ENCODE data around the gene TP73.

The TP73 gene

DNA sequence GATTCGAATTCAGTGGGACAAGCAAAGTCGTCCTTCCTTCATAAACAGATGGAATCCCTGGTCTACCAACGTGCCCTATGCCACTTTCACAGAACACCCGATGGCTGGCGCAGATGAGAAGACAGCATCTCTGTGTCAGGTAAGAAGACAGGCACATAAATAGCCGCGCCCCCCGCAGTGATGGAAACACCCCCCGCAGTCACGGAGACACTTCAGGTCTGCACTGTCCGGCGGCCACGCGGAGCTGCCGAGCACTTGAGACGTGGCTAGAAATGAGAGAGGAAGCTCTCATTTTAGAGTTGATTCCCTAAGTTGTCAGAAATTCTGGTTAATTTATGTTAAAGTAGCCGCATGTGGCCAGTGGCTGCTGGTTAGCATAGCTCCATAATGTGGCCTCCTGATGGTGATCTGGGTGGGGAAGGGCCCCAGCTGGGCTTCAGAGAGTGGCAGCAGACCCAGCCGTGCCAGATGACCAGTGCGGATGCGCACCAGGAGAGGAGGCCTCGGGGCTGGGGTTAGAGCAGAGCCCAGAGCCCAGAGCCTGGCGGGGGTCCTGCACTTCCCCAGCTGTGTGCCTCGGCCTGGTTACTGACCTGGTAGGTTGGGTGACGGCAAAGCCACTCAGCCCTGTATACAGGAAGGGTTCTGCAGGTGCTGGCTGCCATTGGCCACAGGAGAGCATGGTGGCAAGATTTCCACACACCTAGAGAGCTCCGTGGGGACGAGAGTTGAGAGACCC is 24.6 kb upstream of the TP73 start:
- H3K9ac ChIP-seq (ENCODE audit: insufficient read length, low read depth), result no peak overlapping the region
- no peak for DNase-seq (ENCODE audit: low read depth, low spot score)
- peaks cover 16% of the 10 kb centered on the region for H3K27me3 ChIP-seq (ENCODE audit: insufficient read depth, insufficient read length)
- H3K36me3 ChIP-seq (ENCODE audit: insufficient read depth, insufficient read length, low read length), result peaks cover 45% of the 10 kb centered on the region
- peaks cover 14% of the 10 kb centered on the region for H3K4me1 ChIP-seq (ENCODE audit: insufficient read depth, insufficient read length)
- no peaks in the 10 kb centered on the region for H3K9me3 ChIP-seq (ENCODE audit: insufficient read depth, low read length)
- H3K4me3 ChIP-seq (ENCODE audit: insufficient read length, low read depth), result no peak overlapping the region
- no peak for TF ChIP-seq YY1 (IDR thresholded peaks at IDR 0.05; ENCODE audit: insufficient read depth, insufficient read length)

DNA sequence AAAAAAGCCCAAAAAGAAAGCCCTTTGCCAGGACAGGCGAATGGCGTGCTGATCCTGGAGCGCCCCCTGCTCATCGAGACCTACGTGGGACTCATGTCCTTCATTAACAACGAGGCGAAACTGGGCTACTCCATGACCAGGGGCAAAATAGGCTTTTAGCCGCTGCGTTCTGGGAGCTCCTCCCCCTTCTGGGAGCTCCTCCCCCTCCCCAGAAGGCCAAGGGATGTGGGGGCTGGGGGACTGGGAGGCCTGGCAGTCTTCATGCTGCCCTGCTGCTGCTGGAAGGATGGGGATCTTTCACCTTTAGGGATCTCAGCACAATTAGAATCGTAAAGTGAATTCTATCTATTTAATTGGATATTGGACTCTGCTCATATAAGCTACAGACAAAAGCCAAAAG is 23.9 kb upstream of the TP73 start:
- peaks cover 49% of the 10 kb centered on the region for H3K36me3 ChIP-seq (ENCODE audit: insufficient read depth, insufficient read length, low read length)
- TF ChIP-seq SUZ12 (IDR thresholded peaks at IDR 0.05; ENCODE audit: extremely low read depth, insufficient read depth, insufficient read length) (no peak), ZNF274 (IDR thresholded peaks at IDR 0.05; ENCODE audit: low read depth, low read length) (no peak), YY1 (IDR thresholded peaks at IDR 0.05; ENCODE audit: insufficient read depth, insufficient read length) (no peak)
- H3K27me3 ChIP-seq (ENCODE audit: insufficient read depth, insufficient read length), result peaks cover 9% of the 10 kb centered on the region

DNA sequence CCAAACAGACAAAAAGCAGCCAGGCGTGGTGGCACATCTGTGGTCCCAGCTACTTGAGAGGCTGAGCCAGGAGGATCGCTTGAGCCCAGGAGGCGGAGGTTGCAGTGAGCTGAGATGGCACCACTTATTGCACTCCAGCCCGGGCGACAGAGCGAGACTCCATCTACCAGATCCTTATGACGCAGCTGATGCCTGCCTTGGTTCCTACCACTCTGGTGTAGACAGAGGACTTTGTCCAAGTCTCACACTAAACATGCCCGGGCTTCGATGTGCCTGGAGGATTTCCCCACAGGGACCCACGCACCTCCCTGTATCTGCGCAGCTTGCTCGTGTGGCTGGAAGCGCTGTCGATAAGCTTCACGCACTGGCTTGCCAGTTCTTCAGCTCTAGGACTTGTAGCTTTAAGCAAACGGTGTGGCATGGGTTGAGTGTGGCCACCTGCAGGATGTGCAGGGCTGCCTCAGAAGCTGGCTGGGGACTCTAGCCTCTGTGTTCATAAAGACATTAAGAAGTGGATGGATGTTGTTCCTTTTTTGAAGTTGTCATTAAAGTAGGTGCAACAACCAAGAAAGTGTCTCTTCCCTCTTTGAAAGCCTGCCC is 22.7 kb upstream of the TP73 start:
- H3K36me3 ChIP-seq (ENCODE audit: insufficient read depth, insufficient read length, low read length), result peaks cover 61% of the 10 kb centered on the region
- TF ChIP-seq ZNF274 (IDR thresholded peaks at IDR 0.05; ENCODE audit: low read depth, low read length) (no peak), SUZ12 (IDR thresholded peaks at IDR 0.05; ENCODE audit: extremely low read depth, insufficient read depth, insufficient read length) (no peak), YY1 (IDR thresholded peaks at IDR 0.05; ENCODE audit: insufficient read depth, insufficient read length) (no peak)

More for the DNA sequence above, 23.9 kb upstream of the TP73 start:
- no peaks in the 10 kb centered on the region for H3K9me3 ChIP-seq (ENCODE audit: insufficient read depth, low read length)
- no peak overlapping the region for H3K4me3 ChIP-seq (ENCODE audit: insufficient read length, low read depth)
- DNase-seq (ENCODE audit: low read depth, low spot score), result no peak
- H3K9ac ChIP-seq (ENCODE audit: insufficient read length, low read depth), result no peak overlapping the region
- H3K4me1 ChIP-seq (ENCODE audit: insufficient read depth, insufficient read length), result peaks cover 20% of the 10 kb centered on the region

DNA sequence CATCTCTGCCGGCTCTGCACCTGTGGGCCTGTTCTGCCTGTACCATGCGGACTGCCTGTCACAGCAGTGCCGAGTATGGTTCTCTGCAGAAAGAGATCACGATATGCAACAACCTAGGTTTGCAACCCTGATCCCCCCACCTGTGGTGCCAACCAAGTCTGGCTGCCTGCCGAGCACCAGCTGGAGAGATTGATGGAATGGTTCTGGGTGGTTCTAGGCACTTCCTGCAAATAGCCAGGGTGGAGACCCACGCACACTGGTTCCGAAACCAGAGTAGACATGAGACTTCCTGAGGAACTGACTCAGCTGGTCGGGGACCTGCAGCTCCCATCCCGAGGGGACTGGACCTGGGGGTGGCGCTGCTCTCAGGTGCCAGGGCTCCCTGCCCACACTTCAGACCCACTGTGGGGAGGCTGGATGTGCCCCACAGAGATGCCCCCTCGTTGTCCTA is 22.1 kb upstream of the TP73 start:
- no peaks in the 10 kb centered on the region for H3K9me3 ChIP-seq (ENCODE audit: insufficient read depth, low read length)
- no peak for DNase-seq (ENCODE audit: low read depth, low spot score)
- peaks cover 22% of the 10 kb centered on the region for H3K4me1 ChIP-seq (ENCODE audit: insufficient read depth, insufficient read length)
- H3K9ac ChIP-seq (ENCODE audit: insufficient read length, low read depth), result no peak overlapping the region
- peaks cover 66% of the 10 kb centered on the region for H3K36me3 ChIP-seq (ENCODE audit: insufficient read depth, insufficient read length, low read length)
- no peaks in the 10 kb centered on the region for H3K27me3 ChIP-seq (ENCODE audit: insufficient read depth, insufficient read length)
- TF ChIP-seq ZNF274 (IDR thresholded peaks at IDR 0.05; ENCODE audit: low read depth, low read length), result no peak
- no peak for TF ChIP-seq YY1 (IDR thresholded peaks at IDR 0.05; ENCODE audit: insufficient read depth, insufficient read length)
- TF ChIP-seq SUZ12 (IDR thresholded peaks at IDR 0.05; ENCODE audit: extremely low read depth, insufficient read depth, insufficient read length), result no peak
- H3K4me3 ChIP-seq (ENCODE audit: insufficient read length, low read depth), result no peak overlapping the region

More for the DNA sequence above, 22.7 kb upstream of the TP73 start:
- no peaks in the 10 kb centered on the region for H3K27me3 ChIP-seq (ENCODE audit: insufficient read depth, insufficient read length)
- peaks cover 22% of the 10 kb centered on the region for H3K4me1 ChIP-seq (ENCODE audit: insufficient read depth, insufficient read length)
- no peaks in the 10 kb centered on the region for H3K9me3 ChIP-seq (ENCODE audit: insufficient read depth, low read length)
- no peak overlapping the region for H3K4me3 ChIP-seq (ENCODE audit: insufficient read length, low read depth)
- no peak overlapping the region for H3K9ac ChIP-seq (ENCODE audit: insufficient read length, low read depth)
- DNase-seq (ENCODE audit: low read depth, low spot score), result no peak

DNA sequence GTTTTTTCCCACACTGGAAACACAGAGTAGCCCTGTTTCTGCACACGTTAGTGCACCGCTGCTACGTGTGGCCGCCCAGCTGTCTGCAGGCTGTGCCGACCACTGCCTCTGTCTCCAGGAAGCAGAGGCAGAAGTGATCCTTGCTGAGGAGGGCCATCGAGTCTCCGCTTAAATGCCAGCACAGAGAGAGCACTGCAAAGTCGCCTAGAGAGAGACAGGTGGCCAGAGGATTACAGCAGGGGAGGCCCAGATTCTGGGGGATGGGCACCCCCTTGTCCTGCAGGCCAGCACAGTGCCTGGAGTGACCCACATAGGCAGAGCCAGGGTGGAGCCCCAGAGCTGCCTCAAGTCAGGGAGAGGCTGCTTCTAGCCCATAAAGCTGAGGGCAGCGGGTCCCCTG is 21.4 kb upstream of the TP73 start:
- Histone ChIP-seq H3K4me3 (ENCODE audit: insufficient read length, low read depth) (no peak overlapping the region), H3K4me1 (ENCODE audit: insufficient read depth, insufficient read length) (peaks cover 22% of the 10 kb centered on the region), H3K9ac (ENCODE audit: insufficient read length, low read depth) (peak overlapping the region; percentile 70), H3K9me3 (ENCODE audit: insufficient read depth, low read length) (no peaks in the 10 kb centered on the region), H3K27me3 (ENCODE audit: insufficient read depth, insufficient read length) (no peaks in the 10 kb centered on the region), H3K36me3 (ENCODE audit: insufficient read depth, insufficient read length, low read length) (peaks cover 71% of the 10 kb centered on the region)
- TF ChIP-seq YY1 (IDR thresholded peaks at IDR 0.05; ENCODE audit: insufficient read depth, insufficient read length) (no peak), SUZ12 (IDR thresholded peaks at IDR 0.05; ENCODE audit: extremely low read depth, insufficient read depth, insufficient read length) (no peak), ZNF274 (IDR thresholded peaks at IDR 0.05; ENCODE audit: low read depth, low read length) (no peak)
- DNase-seq (ENCODE audit: low read depth, low spot score), result no peak

DNA sequence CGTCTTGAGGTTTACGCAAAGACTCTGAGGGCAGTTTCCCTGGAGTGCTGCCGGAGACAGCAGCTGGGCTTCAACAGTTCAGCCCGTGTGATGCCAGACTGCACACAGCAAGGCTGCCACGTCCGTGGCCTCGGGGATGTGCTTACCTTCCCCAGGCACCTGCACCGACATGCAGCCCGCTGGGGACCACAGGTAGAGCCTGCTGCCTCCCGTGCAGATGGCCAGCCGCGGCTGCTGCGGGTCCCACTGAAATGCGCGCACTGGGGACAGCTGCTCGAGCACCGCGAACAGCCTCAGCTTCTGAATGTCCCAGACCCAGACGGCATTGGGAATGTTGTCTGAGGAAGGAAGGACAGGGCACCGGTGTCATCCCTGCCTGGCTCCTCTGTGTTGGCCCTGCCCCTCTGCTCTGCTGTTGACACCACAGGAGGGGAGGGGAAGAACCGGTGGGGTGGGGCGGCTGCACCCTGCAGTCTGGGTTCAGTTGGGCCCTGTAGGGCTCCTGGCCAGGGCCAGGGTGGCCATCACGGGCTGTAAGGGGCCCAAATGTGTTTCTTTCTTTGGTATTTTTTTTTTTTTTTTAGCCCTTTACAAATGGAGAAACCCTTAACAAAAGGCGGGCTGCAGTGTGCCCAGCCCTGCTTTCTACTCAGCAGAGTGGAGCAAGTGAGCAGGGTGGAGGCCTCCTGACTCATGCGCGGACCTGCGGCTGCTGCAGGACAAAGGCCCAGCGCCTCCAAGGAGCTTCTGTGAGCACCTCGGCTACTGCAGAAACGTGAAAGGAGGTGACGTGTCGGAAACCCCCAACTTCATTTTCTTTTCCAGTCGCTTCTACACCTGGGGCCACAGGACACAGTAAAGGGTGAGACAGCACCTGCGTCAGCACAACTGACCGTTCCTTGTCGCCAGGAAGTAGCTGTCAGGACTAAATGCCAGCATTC is 20.7 kb upstream of the TP73 start:
- Histone ChIP-seq H3K4me3 (ENCODE audit: insufficient read length, low read depth) (peak overlapping the region; percentile 4), H3K9me3 (ENCODE audit: insufficient read depth, low read length) (no peaks in the 10 kb centered on the region), H3K27me3 (ENCODE audit: insufficient read depth, insufficient read length) (no peaks in the 10 kb centered on the region), H3K36me3 (ENCODE audit: insufficient read depth, insufficient read length, low read length) (peaks cover 75% of the 10 kb centered on the region), H3K4me1 (ENCODE audit: insufficient read depth, insufficient read length) (peaks cover 22% of the 10 kb centered on the region), H3K9ac (ENCODE audit: insufficient read length, low read depth) (peak overlapping the region; percentile 72)
- peak; percentile 63 for DNase-seq (ENCODE audit: low read depth, low spot score)
- TF ChIP-seq SUZ12 (IDR thresholded peaks at IDR 0.05; ENCODE audit: extremely low read depth, insufficient read depth, insufficient read length) (no peak), ZNF274 (IDR thresholded peaks at IDR 0.05; ENCODE audit: low read depth, low read length) (no peak), YY1 (IDR thresholded peaks at IDR 0.05; ENCODE audit: insufficient read depth, insufficient read length) (no peak)
